PFSK-1 (cell line): ENCODE results near the gene ANKRD49.

ENCODE experiments used
- FOXP2 ChIP-seq: optimal IDR thresholded peaks from 2 replicates; pipeline ENCODE3; 2011; ENCODE audit warnings: borderline replicate concordance, control low read depth, inconsistent platforms; ENCODE audit not compliant: insufficient read depth; ENCODE audit errors: extremely low read length, extremely low read depth
- POLR2AphosphoS5 ChIP-seq: IDR thresholded peaks from 2 replicates; pipeline ENCODE4 v1.6.1; 2012; ENCODE audit warnings: low read depth, mild to moderate bottlenecking, control low read depth, low read length, moderate library complexity
- REST ChIP-seq, 2 experiments: IDR thresholded peaks; 2 replicates each; pipeline versions ENCODE4 v1.6.1 to v1.8.0; 2011 to 2012; ENCODE audit warnings: low read depth in 2 of 2, low read length in 2 of 2, control low read depth in 1 of 2, inconsistent platforms in 1 of 2, mild to moderate bottlenecking in 1 of 2, moderate library complexity in 1 of 2; ENCODE audit not compliant: insufficient read depth in 1 of 2
- SIN3A ChIP-seq: IDR thresholded peaks from 2 replicates; pipeline ENCODE4 v1.6.1; 2012; ENCODE audit warnings: mild to moderate bottlenecking, low read length, moderate library complexity, borderline replicate concordance; ENCODE audit not compliant: insufficient read depth
- TAF1 ChIP-seq: IDR thresholded peaks from 2 replicates; pipeline ENCODE4 v1.6.1; 2012; ENCODE audit warnings: low read length, control low read depth, borderline replicate concordance; ENCODE audit not compliant: insufficient read depth

The ANKRD49 gene

DNA sequence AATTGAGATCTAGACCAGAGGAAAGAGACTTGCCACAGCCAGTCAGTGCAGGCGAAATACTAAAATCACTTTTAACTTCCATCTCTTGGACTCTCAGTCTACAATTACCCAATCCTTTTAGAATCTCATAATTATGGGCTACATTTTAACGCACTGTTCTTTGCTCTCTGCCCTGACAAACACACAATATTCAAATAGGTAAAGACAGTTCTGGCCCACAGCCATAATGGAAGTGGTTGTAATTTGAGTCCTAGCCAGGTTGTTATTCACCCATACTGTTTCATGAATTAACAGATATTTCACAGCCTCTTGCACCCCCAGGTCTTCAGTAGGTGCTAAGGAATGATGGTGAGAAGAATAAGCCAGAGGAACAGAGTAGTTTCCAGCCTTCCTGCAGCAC lies 19.3 kb downstream of the ANKRD49 start:
- TF ChIP-seq POLR2AphosphoS5 = no peak
- no peak for TF ChIP-seq REST (IDR thresholded peaks at IDR 0.05; ENCODE audit: insufficient read depth in 1 of 2, low read depth in 2 of 2, low read length in 2 of 2)
- no peak for TF ChIP-seq FOXP2
- TF ChIP-seq TAF1 = no peak
- TF ChIP-seq SIN3A = no peak

GRCh38 chr11:94515398-94515797 lies 21.6 kb downstream of the ANKRD49 start:
- TF ChIP-seq FOXP2 = no peak

DNA sequence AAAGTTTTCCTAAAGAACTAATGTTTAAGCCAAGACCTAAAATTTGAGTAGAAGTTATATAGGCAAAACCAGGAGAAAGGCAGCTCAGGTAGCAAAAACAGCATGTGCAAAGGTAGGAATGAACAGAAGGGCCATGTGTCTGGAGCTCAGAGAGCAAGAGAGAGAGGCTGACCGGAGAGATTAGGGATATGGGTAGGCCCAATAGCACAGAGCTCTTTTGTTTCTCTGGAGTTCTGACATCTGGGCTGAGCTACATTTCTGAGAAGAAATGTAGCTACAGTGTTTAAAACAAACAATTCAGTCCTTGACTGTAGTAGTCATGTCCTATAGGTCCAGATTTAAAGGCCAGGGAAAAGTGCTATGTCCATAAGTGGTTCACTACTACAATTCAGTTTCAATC lies 22.9 kb downstream of the ANKRD49 start:
- TF ChIP-seq POLR2AphosphoS5 = no peak
- TF ChIP-seq REST (IDR thresholded peaks at IDR 0.05; ENCODE audit: insufficient read depth in 1 of 2, low read depth in 2 of 2, low read length in 2 of 2) = no peak
- TF ChIP-seq FOXP2 = no peak
- no peak for TF ChIP-seq TAF1

GRCh38 chr11:94518300-94518699 lies 24.5 kb downstream of the ANKRD49 start:
- TF ChIP-seq REST (IDR thresholded peaks at IDR 0.05; ENCODE audit: insufficient read depth in 1 of 2, low read depth in 2 of 2, low read length in 2 of 2) (no peak), FOXP2 (no peak), TAF1 (no peak), SIN3A (no peak), POLR2AphosphoS5 (no peak)

GRCh38 chr11:94519478-94520084 lies 25.8 kb downstream of the ANKRD49 start:
- TF ChIP-seq SIN3A (no peak), TAF1 (no peak), POLR2AphosphoS5 (no peak)

DNA sequence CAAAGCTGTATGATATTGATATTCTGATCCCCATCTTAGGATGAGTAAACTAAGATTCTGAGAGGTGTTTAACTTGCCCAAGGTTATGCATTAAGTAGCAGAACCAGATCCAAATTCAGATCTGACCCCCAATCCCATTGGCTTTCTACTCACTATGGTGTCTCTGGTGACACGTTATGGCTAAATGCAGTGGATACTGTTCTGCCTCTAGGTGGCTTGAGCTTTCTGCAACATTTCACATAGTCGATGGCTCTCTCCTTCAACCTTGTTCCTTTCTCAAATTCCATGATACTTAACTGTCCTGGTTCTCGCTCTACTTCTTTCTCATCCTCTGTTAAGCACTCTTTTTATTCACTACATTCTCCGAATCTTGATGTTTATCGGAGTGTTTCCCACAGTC lies 27.9 kb downstream of the ANKRD49 start:
- TF ChIP-seq SIN3A = no peak
- no peak for TF ChIP-seq TAF1
- TF ChIP-seq FOXP2 = no peak
- no peak for TF ChIP-seq REST (IDR thresholded peaks at IDR 0.05; ENCODE audit: insufficient read depth in 1 of 2, low read depth in 2 of 2, low read length in 2 of 2)
- TF ChIP-seq POLR2AphosphoS5 = no peak
